Superior temporal gyrus (tissue), 1 donor: ENCODE measurements around the gene BIRC7.

Experiments used
- DNase-seq: peaks from one replicate; pipeline ENCODE4 v3.0.0-alpha.2; 2016; ENCODE audit errors: extremely low spot score

Gene BIRC7

GRCh38 chr20:63265891-63266515 is 30.3 kb downstream of the BIRC7 start:
- DNase-seq: no peak

GRCh38 chr20:63267691-63268090 is 32.0 kb downstream of the BIRC7 start:
- DNase-seq: no peak

GRCh38 chr20:63268256-63268655 is 32.6 kb downstream of the BIRC7 start:
- no peak for DNase-seq

- DNase-seq: no peak
These were observed 33.1 kb downstream of the BIRC7 start for GRCh38 chr20:63268671-63269439.

GRCh38 chr20:63269724-63270123 is 34.0 kb downstream of the BIRC7 start:
- DNase-seq: no peak

- DNase-seq: no peak
These were observed 35.1 kb downstream of the BIRC7 start for GRCh38 chr20:63270606-63271325.

- peak; percentile 86 for DNase-seq
These were observed 36.7 kb downstream of the BIRC7 start, which contains the start of gene ARFGAP1 for GRCh38 chr20:63272105-63273058. TSS of gene ARFGAP1 (plus strand) at chr20:63272813. CDS start at chr20:63275581, 2,768 bp downstream.

- DNase-seq: no peak
These were observed 37.4 kb downstream of the BIRC7 start for GRCh38 chr20:63273059-63273579.

- no peak for DNase-seq
These were observed 38.1 kb downstream of the BIRC7 start for GRCh38 chr20:63273635-63274380.

GRCh38 chr20:63274381-63275228 is 38.9 kb downstream of the BIRC7 start:
- no peak for DNase-seq

- DNase-seq: no peak
These were observed 40.1 kb downstream of the BIRC7 start for GRCh38 chr20:63275825-63276224.

- no peak for DNase-seq
These were observed 41.3 kb downstream of the BIRC7 start for GRCh38 chr20:63276956-63277355.

GRCh38 chr20:63277466-63278272 is 42.0 kb downstream of the BIRC7 start:
- DNase-seq: no peak

- no peak for DNase-seq
These were observed 43.0 kb downstream of the BIRC7 start for GRCh38 chr20:63278661-63279060.

GRCh38 chr20:63279931-63280330 is 44.2 kb downstream of the BIRC7 start:
- DNase-seq: no peak

GRCh38 chr20:63280371-63280770 is 44.7 kb downstream of the BIRC7 start:
- DNase-seq: no peak

- DNase-seq: no peak
These were observed 45.3 kb downstream of the BIRC7 start for GRCh38 chr20:63280929-63281545.
